ACHN (cell line): ENCODE data around the gene MAST1.
"Not testable (repeated sequence)": the region's sequence is repeated elsewhere in the genome, so short reads cannot be mapped to it uniquely, and the experiment has no call there.

Experiments
- DNase-seq: peaks from one replicate; pipeline ENCODE4 v3.0.0-alpha.2; 2015
- in situ Hi-C: cut with HindIII; loops from 2 replicates; pipeline ENCODE4 v1.10.0; 2017; ENCODE audit warnings: low sequenced_read_pairs, low pct_ligation_motif_present, low pct_unique_long_range_greater_than_20kb

The MAST1 gene

DNA sequence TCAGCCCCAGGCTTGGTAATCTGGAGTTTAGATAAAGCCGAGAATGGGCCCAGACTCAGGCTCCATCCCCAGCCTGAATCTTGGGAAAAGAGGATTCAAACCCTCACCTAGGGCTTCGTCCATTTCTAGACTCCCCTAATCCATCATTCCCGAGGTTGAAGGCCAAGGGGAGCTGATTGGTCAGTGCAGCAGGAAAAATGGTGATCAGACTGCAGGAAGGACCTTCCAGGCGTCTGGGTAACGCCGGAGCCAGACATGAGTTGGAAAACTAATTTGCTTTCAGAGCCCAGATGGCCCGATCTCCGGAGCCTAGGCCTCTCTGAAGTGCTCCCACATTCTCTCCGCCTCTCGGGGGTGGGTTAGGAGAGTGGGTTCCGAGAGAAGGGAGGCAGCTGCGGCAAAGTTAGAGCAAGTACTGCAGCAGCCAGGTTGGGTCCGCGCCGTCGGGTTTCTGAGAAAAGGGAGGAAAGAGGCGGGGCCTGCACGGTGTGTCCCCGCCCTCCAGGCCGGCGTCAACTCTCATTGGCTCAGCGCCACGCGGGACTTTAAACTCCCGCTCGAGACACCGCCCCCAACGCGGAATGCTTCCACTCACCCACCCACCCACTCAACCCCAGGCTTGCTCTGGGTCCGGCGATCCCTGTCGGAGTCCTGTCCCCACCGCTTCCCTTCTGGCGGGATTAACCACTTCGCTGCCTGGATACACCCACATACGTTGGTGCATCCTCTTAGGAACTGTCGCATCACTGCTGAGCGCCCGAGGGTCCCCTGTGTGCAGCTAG is 3.1 kb upstream of the MAST1 start:
- peak; percentile 24 for DNase-seq
- in situ Hi-C loops, result no loop called here

DNA sequence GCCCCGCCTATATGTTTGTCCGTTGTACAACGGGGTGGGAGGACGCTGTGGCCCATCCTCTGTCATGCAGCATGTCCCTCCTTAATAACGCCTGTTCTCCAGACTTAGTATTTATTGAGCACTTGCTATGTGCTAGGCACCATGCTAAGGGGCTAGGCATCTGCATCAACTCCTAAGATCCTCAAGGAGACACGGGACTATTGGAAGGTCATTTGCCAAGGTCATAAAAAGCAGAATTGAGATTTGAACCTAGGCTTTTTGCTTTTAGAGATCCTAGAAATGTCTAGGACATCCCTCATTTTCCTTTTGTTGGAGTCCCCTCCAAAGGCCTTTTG is 1.8 kb upstream of the MAST1 start:
- in situ Hi-C loops, result no loop called here
- no peak for DNase-seq

DNA sequence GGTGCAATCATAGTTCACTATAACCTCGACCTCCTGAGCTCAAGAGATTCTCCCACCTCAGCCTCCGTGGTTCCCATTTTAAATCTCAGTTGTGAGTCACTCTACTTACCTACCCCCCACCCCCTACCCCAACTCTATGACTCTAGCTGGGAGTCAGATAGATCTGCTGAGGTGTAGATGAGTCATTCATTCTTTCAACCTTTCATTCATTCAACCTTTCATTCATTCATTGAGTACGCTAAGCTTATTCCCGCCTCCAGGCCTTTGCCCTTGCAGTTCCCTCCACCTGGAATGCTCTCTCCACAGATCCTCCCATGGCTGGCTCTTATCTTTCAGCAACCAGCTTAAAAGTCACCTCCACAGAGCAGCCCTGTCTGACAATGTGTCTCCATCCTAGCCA is 1.1 kb upstream of the MAST1 start:
- in situ Hi-C loops, result no loop called here
- no peak for DNase-seq

DNA sequence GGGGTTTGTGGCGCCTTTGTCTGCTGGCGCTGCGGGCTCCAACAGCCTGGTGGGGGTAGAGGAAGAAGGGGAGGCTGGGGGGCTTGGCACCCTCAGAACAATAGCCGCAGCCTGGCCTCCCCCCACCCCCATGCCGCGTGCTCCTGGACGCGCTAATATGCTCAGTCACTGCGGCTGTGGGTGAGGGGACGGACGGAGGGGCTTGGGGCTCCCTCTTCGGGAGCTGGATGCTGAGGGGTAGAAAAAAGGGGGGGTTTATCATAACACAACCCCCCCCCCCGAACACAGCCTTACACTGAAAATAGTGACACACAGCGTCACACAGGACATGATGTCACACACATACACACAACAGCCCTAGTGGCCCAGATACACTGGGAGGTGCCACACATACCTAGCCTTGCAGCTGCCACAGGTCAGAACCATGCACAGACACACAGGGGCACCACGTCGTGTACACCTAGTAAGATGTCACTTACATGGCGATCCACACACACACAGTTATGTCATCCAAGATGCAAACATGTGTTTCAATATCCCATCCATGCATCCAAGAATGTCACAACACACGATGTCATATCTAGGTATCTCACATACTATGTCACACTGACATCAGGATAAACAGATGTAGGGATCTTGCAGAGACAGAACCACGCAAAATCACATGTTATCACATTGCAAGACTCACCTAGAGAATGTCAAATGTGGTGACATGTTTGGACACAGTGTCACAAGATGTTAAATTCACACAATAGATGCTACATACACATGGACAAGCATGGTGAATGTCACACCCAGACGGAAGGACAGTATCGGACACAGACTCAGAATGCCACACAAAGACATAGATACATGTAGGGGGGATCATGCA is 806 bp downstream of the MAST1 start:
- no peak for DNase-seq
- in situ Hi-C loops, result no loop called here

GRCh38 chr19:12840091-12841079 is 2.1 kb downstream of the MAST1 start:
- peak; percentile 45 for DNase-seq
- in situ Hi-C loops, result no loop called here

DNA sequence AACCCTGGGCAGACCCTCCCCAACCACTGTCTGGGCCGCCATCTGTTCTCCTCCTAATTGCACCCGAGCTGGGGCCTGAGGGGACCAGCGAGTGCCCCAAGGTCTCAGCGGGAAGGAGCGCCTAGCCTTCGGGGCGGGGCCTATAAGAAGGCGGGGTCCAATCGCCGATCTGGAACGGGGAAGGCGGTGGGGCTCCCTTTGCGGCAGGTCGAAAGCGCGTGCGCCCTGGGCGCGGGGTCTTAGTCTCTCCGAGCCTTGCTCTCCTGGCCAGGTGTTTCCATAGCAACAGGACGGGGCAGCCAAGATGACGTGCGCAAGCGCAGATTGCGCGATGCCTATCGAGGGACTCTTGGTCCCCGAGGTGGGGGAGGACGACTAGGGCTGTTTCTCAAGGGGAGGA is 2.8 kb downstream of the MAST1 start:
- in situ Hi-C loops, result no loop called here
- DNase-seq, result no peak

GRCh38 chr19:12842511-12842910 is 4.2 kb downstream of the MAST1 start:
- in situ Hi-C loops, result no loop called here
- DNase-seq, result no peak

DNA sequence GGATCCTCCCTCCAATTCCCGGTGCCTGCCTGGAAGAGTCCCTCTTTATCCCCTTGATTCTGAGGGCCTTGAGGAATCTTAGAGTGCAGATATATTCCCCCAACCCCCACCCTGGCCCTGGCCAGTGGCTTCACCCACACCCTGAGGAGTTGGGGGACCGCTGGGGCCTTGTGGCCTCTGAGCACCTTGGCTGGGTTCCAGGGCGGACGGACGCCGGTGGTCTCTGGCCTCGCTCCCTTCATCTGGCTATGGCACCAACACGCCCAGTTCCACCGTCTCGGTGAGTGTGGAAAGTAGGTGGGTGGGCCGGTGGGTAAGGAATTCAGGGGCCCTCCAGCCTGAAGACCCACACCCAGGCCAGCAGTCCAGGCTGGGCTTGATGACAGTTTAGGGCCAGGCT is 5.0 kb downstream of the MAST1 start:
- DNase-seq, result no peak
- in situ Hi-C loops, result no loop called here

DNA sequence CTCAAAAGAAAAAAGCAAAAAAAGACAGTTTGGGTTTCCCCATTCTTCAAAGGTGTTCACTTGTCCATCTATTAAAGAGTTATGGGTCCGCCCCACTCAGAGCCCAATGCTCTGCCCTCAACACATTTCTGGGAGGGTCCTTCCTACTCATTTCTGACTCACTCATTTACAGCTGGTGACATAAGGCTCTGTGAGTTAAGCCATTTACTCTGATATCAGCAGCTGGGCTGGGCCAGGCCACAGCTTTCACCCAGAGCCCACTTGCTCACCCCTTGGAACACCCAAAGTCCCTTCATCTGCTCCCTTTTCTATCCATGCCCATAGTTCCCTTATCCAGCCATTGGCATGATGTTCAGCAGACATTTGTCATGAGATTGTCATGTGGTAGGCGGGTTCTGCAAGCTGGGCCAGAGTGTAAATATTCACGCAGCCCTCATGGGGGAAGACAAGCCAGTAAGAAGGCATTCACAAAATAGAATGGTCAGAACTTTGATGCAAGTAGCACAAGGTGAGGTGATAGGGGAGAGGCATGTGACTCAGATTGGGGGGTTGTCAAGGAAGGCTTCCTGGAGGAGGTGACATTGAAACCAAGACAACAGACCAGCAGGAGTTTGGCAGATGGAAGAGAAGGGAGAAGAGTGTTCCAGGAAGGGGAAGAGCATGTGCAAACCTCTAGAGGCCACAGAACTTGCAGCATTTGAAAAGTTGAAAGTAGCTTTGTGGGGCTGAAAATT is 5.9 kb downstream of the MAST1 start:
- no peak for DNase-seq
- in situ Hi-C loops, result no loop called here

DNA sequence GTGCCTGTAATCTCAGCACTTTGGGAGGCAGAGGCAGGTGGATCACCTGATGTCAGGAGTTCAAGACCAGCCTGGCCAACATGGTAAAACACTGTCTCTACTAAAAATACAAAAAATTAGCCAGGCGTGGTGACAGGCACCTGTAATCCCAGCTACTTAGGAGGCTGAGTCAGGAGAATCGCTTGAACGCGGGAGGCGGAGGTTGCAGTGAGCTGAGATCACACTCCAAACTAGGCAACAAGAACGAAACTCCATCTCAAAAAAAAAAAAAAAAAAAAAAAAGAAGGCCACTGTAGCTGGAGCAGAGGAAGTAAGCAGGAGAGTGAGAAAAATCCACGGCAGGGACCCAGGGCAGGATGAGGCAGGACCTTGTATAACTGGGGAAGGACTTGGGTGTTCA is 8.3 kb downstream of the MAST1 start:
- in situ Hi-C loops, DNase-seq: not testable (repeated sequence)

- DNase-seq, result peak; percentile 76
- in situ Hi-C loops, result no loop called here
These were observed 9.1 kb downstream of the MAST1 start for GRCh38 chr19:12847159-12848139.

GRCh38 chr19:12856653-12857052 is 18.3 kb downstream of the MAST1 start:
- no peak for DNase-seq
- in situ Hi-C loops, result no loop called here

GRCh38 chr19:12858041-12858928 is 20.0 kb downstream of the MAST1 start:
- in situ Hi-C loops, result no loop called here
- DNase-seq, result no peak

DNA sequence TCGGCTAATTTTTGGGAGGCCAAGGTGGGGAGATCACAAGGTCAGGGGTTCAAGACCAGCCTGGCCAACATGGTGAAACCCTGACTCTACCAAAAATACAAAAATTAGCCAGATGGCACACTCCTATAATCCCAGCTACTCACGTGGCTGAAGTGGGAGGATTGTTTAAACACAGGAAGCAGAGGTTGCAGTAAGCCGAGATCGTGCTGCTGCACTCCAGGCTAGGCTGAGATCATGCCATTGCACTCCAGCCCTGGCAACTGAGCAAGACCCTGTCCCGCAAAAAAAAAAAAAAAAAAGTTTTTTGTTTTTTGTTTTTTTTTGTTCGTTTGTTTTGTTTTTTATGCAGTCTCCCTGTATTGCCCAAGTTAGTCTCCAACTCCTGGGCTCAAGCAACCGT is 21.2 kb downstream of the MAST1 start:
- no peak for DNase-seq
- in situ Hi-C loops, result no loop called here

DNA sequence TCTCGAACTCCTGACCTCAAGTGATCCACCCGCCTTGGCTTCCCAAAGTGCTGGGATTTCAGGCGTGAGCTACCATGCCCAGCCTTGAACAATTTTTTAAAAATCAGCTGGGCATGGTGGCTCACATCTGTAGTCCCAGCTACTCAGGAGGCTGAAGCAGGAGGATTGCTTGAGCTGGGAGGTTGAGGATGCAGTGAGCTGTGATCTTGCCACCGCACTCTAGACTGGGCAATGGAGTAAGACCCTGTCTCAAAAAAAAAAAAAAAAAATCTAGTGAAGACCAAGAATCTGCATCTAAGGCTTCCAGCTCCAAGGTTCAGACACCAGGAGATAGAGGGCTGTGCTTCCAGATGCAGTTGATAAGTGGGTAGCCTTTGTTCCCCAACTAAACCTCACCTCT is 25.8 kb downstream of the MAST1 start:
- in situ Hi-C loops, result no loop called here
- DNase-seq, result no peak
